IMR-90 (cell line): ENCODE measurements around the gene PITRM1. TPM values are rescaled to one million over a fixed set of nuclear protein-coding genes. Genes with fewer than 3 reads are reported as not detected.

Experiments
- ATAC-seq: fragments of 200-7000 bp; cut with Tn5 transposase; 2 replicates; pipeline ENCODE4 v1.9.1; 2020; ENCODE audit warnings: low read depth, mild to moderate bottlenecking, moderate library complexity
- BruUV-seq: library from RNA; stranded (reverse); fragments of 400-500 nt; replicated peaks from 2 replicates; lab custom pipeline; 2021; lab: Mats Ljungman, UMichigan
- CTCF ChIA-PET: fragments of 300-600 bp; formaldehyde crosslinking; extraction: SDS; loops from one replicate; lab custom pipeline; 2021; ENCODE audit warnings: antibody characterized with exemption; lab: Yijun Ruan, JAX
- POLR2A ChIA-PET: fragments of 300-600 bp; sonication (Branson Sonifier 250); formaldehyde crosslinking; loops from one replicate; lab custom pipeline; 2022; ENCODE audit warnings: antibody characterized with exemption; ENCODE audit not compliant: unreplicated experiment; lab: Charles Lee
- DNase-seq: peaks from one replicate; pipeline ENCODE4 v3.0.0; 2013
- H2AFZ ChIP-seq: replicated peaks from 2 replicates; pipeline ENCODE3; 2013; ENCODE audit warnings: low read length, mild to moderate bottlenecking; ENCODE audit not compliant: poor library complexity
- H2AK5ac ChIP-seq: 2 replicates; pipeline ENCODE4 v1.6.1; 2013; ENCODE audit warnings: low read depth, low read length, inconsistent platforms
- H2AK9ac ChIP-seq: replicated peaks from 2 replicates; pipeline ENCODE3; 2013; ENCODE audit warnings: mild to moderate bottlenecking, low read depth, low read length, moderate library complexity; ENCODE audit not compliant: poor library complexity
- H2BK120ac ChIP-seq: 2 replicates; pipeline ENCODE4 v1.6.1; 2013; ENCODE audit warnings: low read depth, low read length, inconsistent platforms
- H2BK15ac ChIP-seq: 3 replicates; pipeline ENCODE4 v1.6.1; 2013; ENCODE audit warnings: low read depth, low read length, inconsistent platforms
- H2BK20ac ChIP-seq: 2 replicates; pipeline ENCODE4 v1.6.1; 2013; ENCODE audit warnings: low read depth, mild to moderate bottlenecking, inconsistent platforms, low read length, moderate library complexity
- H2BK5ac ChIP-seq: 2 replicates; pipeline ENCODE4 v1.6.1; 2013; ENCODE audit warnings: mild to moderate bottlenecking, low read depth, low read length, inconsistent platforms; ENCODE audit not compliant: poor library complexity, severe bottlenecking
- H3K14ac ChIP-seq: replicated peaks from 2 replicates; pipeline ENCODE4 v1.6.1; 2013; ENCODE audit warnings: low read depth, low read length, inconsistent platforms
- H3K18ac ChIP-seq: 2 replicates; pipeline ENCODE4 v1.6.1; 2013; ENCODE audit warnings: low read depth, low read length, control low read depth
- H3K23ac ChIP-seq: 2 replicates; pipeline ENCODE4 v1.6.1; 2013; ENCODE audit warnings: low read depth, low read length, inconsistent platforms
- H3K27ac ChIP-seq: 2 replicates; pipeline ENCODE4 v1.5.1; 2013; ENCODE audit warnings: mild to moderate bottlenecking, control low read depth, low read length; ENCODE audit not compliant: insufficient read depth
- H3K27me3 ChIP-seq: 2 replicates; pipeline ENCODE4 v1.6.1; 2013; ENCODE audit warnings: low read length; ENCODE audit not compliant: control insufficient read depth, insufficient read depth
- H3K36me3 ChIP-seq: 2 replicates; pipeline ENCODE4 v1.6.1; 2013; ENCODE audit warnings: low read length, mixed read lengths; ENCODE audit not compliant: control insufficient read depth, insufficient read depth
- H3K4ac ChIP-seq: 2 replicates; pipeline ENCODE4 v1.6.1; 2013; ENCODE audit warnings: low read depth, low read length, inconsistent platforms
- H3K4me1 ChIP-seq: 2 replicates; pipeline ENCODE4 v1.6.1; 2013; ENCODE audit warnings: low read length, mixed read lengths; ENCODE audit not compliant: control insufficient read depth, insufficient read depth
- H3K4me2 ChIP-seq: 2 replicates; pipeline ENCODE4 v1.6.1; 2013; ENCODE audit warnings: low read depth, mild to moderate bottlenecking, control low read depth, low read length, moderate library complexity
- H3K4me3 ChIP-seq: 2 replicates; pipeline ENCODE4 v1.5.1; 2013; ENCODE audit warnings: low read depth, mild to moderate bottlenecking, control low read depth, low read length, moderate library complexity; ENCODE audit not compliant: insufficient read depth
- H3K56ac ChIP-seq: 2 replicates; pipeline ENCODE4 v1.6.1; 2013; ENCODE audit warnings: low read length, inconsistent platforms; ENCODE audit not compliant: insufficient read depth; ENCODE audit errors: extremely low read depth
- H3K79me1 ChIP-seq, 2 experiments: 2 replicates each; pipeline ENCODE4 v1.6.1; 2013; ENCODE audit warnings: low read length in 2 of 2, inconsistent platforms in 1 of 2, low read depth in 1 of 2
- H3K9ac ChIP-seq: 2 replicates; pipeline ENCODE4 v1.6.1; 2013; ENCODE audit warnings: low read depth, low read length, control low read depth
- H3K9me1 ChIP-seq: 2 replicates; pipeline ENCODE4 v1.6.1; 2013; ENCODE audit warnings: low read length, inconsistent platforms; ENCODE audit not compliant: insufficient read depth
- H3K9me3 ChIP-seq: 2 replicates; pipeline ENCODE4 v1.6.1; 2013; ENCODE audit warnings: low read length; ENCODE audit not compliant: control insufficient read depth, insufficient read depth
- H4K20me1 ChIP-seq: 2 replicates; pipeline ENCODE4 v1.6.1; 2013; ENCODE audit warnings: low read length, inconsistent platforms; ENCODE audit not compliant: insufficient read depth
- H4K5ac ChIP-seq: 2 replicates; pipeline ENCODE4 v1.6.1; 2013; ENCODE audit warnings: mild to moderate bottlenecking, low read depth, low read length, control low read depth
- H4K8ac ChIP-seq, 2 experiments: 2 replicates each; pipeline ENCODE4 v1.6.1; 2013; ENCODE audit warnings: low read depth in 2 of 2, low read length in 2 of 2, control low read depth in 1 of 2, inconsistent platforms in 1 of 2
- H4K91ac ChIP-seq: 2 replicates; pipeline ENCODE4 v1.6.1; 2013; ENCODE audit warnings: low read depth, low read length, inconsistent platforms; ENCODE audit not compliant: insufficient read depth
- CEBPB ChIP-seq: IDR thresholded peaks from 2 replicates; pipeline ENCODE4 v1.6.1; 2012; ENCODE audit warnings: low read depth, low read length, improper control_type of control experiment
- MAFK ChIP-seq: IDR thresholded peaks from 2 replicates; pipeline ENCODE4 v1.6.1; 2012; ENCODE audit warnings: low read depth, low read length, improper control_type of control experiment
- MAZ ChIP-seq: IDR thresholded peaks from 2 replicates; pipeline ENCODE4 v1.6.1; 2012; ENCODE audit warnings: low read depth, mild to moderate bottlenecking, low read length, improper control_type of control experiment, moderate library complexity, borderline replicate concordance
- NFE2L2 ChIP-seq: fragments of 150-350 bp; IDR thresholded peaks from 2 replicates; pipeline ENCODE4 v1.6.1; 2016; ENCODE audit warnings: low read depth, mild to moderate bottlenecking, low read length
- POLR2A ChIP-seq: IDR thresholded peaks from 2 replicates; pipeline ENCODE4 v1.6.1; 2012; ENCODE audit warnings: mild to moderate bottlenecking, low read depth, low read length
- RAD21 ChIP-seq: IDR thresholded peaks from 2 replicates; pipeline ENCODE4 v1.6.1; 2012; ENCODE audit warnings: low read length, improper control_type of control experiment
- RCOR1 ChIP-seq: IDR thresholded peaks from 2 replicates; pipeline ENCODE4 v1.6.1; 2012; ENCODE audit warnings: mild to moderate bottlenecking, low read length, improper control_type of control experiment; ENCODE audit not compliant: insufficient replicate concordance
- RFX5 ChIP-seq: IDR thresholded peaks from 2 replicates; pipeline ENCODE4 v1.8.0; 2012; ENCODE audit warnings: low read depth, mild to moderate bottlenecking, low read length, moderate library complexity
- SMC3 ChIP-seq: fragments of 150-350 bp; IDR thresholded peaks from 2 replicates; pipeline ENCODE4 v1.6.1; 2016; ENCODE audit warnings: low read depth, mild to moderate bottlenecking, antibody characterized with exemption, low read length, moderate library complexity
- WGBS, 2 experiments: methylation state at CpG; one replicate each; pipeline versions ENCODE4 v1.1.5 to v1.1.7; 2013; ENCODE audit warnings: missing lambda C conversion rate in 2 of 2; ENCODE audit not compliant: insufficient read length in 1 of 2; ENCODE audit errors: extremely low coverage in 2 of 2; 5-methylcytosine and 5-hydroxymethylcytosine counted together
- dilution Hi-C: fragments of 300-500 bp; cut with HindIII; formaldehyde crosslinking; loops from one replicate; pipeline ENCODE4 v1.14.3; 2018; ENCODE audit warnings: low sequenced_read_pairs; ENCODE audit not compliant: unreplicated experiment
- in situ Hi-C: fragments of 300-500 bp; cut with MboI; formaldehyde crosslinking; loops from 3 replicates; pipeline ENCODE4 v1.14.3; 2019; ENCODE audit warnings: low sequenced_read_pairs, inconsistent platforms, mixed read lengths
- intact Hi-C: fragments of 100-400 bp; cut with micrococcal nuclease; formaldehyde crosslinking; loops from 2 replicates; pipeline ENCODE4 v1.10.0; 2022
- polyA plus RNA-seq, 3 experiments: library from polyadenylated mRNA; depleted of rRNA; stranded (reverse); fragments of >200 nt; gene quantifications; 2 replicates each; pipeline ENCODE4 v1.2.3, GENCODE V29; 2012; ENCODE audit warnings: low replicate concordance in 1 of 3
- total RNA-seq: library from RNA; depleted of rRNA; stranded (reverse); fragments of >200 nt; gene quantifications from 2 replicates; pipeline ENCODE4 v1.2.3, GENCODE V29; 2012
- TF ChIP-seq, protein P1 (sequence below): fragments of 150-350 bp; IDR thresholded peaks from 2 replicates; pipeline ENCODE4 v1.6.1; 2017; ENCODE audit warnings: mild to moderate bottlenecking, antibody characterized with exemption, low read length, low read depth
- TF ChIP-seq, protein P2 (sequence below): fragments of 150-350 bp; IDR thresholded peaks from 2 replicates; pipeline ENCODE4 v1.6.1; 2016; ENCODE audit warnings: low read depth, mild to moderate bottlenecking, low read length, moderate library complexity, borderline replicate concordance
- TF ChIP-seq, protein P3 (sequence below): conservative IDR thresholded peaks from 2 replicates; pipeline ENCODE4 v1.5.1; 2012; ENCODE audit warnings: mild to moderate bottlenecking, low read depth, low read length, improper control_type of control experiment

The PITRM1 gene
- total and polyA plus RNA-seq, 2 of the 4 experiments (the other 2 are of a cell fraction): 97.1 to 124 TPM

DNA sequence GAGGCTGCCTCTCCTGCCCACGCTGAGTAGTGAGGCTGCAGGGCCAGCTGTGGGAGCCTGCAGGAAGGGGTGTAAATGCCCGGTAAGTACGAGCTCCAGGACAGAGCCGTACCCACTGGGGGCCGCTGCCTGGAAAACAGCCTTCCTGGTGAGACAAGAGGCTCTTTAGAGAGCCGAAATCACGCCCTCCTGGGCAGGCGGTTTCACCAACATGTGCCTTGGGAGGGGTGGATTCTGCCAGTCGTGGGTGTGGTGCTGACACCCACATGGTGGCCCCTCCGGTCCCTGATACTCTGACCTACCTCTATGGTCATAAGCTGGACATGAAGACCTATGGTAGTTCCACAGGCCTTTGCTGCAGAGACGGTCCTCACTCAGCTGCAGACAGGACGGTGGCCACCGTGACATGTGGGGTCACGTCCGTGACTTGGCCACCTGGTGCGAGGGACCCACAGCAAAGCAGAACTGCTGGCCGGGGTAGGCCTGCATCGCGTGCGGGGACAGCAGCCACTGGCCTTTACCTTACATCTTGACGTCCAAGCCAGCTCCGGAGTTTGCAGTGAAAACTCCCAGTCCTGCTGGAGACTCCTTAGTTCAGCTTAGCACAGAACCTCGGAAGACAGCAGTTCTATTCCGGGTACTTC lies 46.9 kb downstream of the PITRM1 start:
- H3K9ac ChIP-seq: no peak overlapping the region
- H4K5ac ChIP-seq: no peak overlapping the region
- H3K18ac ChIP-seq: no peak overlapping the region
- H3K79me1 ChIP-seq: peaks cover 16 to 55% of the 10 kb centered on the region in 2 experiments
- TF ChIP-seq, protein P1, sequence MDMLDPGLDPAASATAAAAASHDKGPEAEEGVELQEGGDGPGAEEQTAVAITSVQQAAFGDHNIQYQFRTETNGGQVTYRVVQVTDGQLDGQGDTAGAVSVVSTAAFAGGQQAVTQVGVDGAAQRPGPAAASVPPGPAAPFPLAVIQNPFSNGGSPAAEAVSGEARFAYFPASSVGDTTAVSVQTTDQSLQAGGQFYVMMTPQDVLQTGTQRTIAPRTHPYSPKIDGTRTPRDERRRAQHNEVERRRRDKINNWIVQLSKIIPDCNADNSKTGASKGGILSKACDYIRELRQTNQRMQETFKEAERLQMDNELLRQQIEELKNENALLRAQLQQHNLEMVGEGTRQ: no peak
- TF ChIP-seq MAFK (no peak), NFE2L2 (no peak), MAZ (no peak), RFX5 (no peak), CEBPB (no peak), POLR2A (no peak), RAD21 (no peak), SMC3 (no peak), RCOR1 (no peak)
- TF ChIP-seq, protein P2, sequence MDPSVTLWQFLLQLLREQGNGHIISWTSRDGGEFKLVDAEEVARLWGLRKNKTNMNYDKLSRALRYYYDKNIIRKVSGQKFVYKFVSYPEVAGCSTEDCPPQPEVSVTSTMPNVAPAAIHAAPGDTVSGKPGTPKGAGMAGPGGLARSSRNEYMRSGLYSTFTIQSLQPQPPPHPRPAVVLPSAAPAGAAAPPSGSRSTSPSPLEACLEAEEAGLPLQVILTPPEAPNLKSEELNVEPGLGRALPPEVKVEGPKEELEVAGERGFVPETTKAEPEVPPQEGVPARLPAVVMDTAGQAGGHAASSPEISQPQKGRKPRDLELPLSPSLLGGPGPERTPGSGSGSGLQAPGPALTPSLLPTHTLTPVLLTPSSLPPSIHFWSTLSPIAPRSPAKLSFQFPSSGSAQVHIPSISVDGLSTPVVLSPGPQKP: no peak
- TF ChIP-seq, protein P3, sequence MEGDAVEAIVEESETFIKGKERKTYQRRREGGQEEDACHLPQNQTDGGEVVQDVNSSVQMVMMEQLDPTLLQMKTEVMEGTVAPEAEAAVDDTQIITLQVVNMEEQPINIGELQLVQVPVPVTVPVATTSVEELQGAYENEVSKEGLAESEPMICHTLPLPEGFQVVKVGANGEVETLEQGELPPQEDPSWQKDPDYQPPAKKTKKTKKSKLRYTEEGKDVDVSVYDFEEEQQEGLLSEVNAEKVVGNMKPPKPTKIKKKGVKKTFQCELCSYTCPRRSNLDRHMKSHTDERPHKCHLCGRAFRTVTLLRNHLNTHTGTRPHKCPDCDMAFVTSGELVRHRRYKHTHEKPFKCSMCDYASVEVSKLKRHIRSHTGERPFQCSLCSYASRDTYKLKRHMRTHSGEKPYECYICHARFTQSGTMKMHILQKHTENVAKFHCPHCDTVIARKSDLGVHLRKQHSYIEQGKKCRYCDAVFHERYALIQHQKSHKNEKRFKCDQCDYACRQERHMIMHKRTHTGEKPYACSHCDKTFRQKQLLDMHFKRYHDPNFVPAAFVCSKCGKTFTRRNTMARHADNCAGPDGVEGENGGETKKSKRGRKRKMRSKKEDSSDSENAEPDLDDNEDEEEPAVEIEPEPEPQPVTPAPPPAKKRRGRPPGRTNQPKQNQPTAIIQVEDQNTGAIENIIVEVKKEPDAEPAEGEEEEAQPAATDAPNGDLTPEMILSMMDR: no peak
- H4K91ac ChIP-seq: no peak overlapping the region
- no peak overlapping the region for H2AFZ ChIP-seq
- H4K8ac ChIP-seq: no peak overlapping the region
- H2AK9ac ChIP-seq: no peak overlapping the region
- peaks cover 86% of the 10 kb centered on the region for H3K36me3 ChIP-seq
- no peaks in the 10 kb centered on the region for H3K27me3 ChIP-seq
- no peak overlapping the region for H3K27ac ChIP-seq
- peaks cover 10% of the 10 kb centered on the region; the same call in 1 of the 2 replicates for H3K9me1 ChIP-seq
- ATAC-seq (no peak), DNase-seq (no peak)
- no peak overlapping the region for H3K14ac ChIP-seq
- H3K23ac ChIP-seq: no peak overlapping the region
- H2BK15ac ChIP-seq: no peak overlapping the region
- H3K56ac ChIP-seq: no peak overlapping the region
- H3K4ac ChIP-seq: no peak overlapping the region
- intact Hi-C loops: no loop called here
- no peak overlapping the region for H3K4me3 ChIP-seq
- no peaks in the 10 kb centered on the region for H3K9me3 ChIP-seq
- H2AK5ac ChIP-seq: no peak overlapping the region
- H2BK5ac ChIP-seq: no peak overlapping the region
- dilution Hi-C loops: no loop called here
- H4K20me1 ChIP-seq: peaks cover 38% of the 10 kb centered on the region
- CTCF ChIA-PET: no interaction called here
- POLR2A ChIA-PET: no interaction called here
- H2BK20ac ChIP-seq: no peak overlapping the region
- no peak overlapping the region for H3K4me2 ChIP-seq
- in situ Hi-C loops: no loop called here
- no TSS peak for BruUV-seq
- 90% methylated on average over 14 of the region's 24 CpGs; no CpG with 5 or more reads in 1 of the 2 experiments for WGBS, 2 experiments
- H3K4me1 ChIP-seq: no peaks in the 10 kb centered on the region
- H2BK120ac ChIP-seq: no peak overlapping the region
